Aorta (tissue), 5 donors: ENCODE data around the gene MYOZ3. TPM values are rescaled to one million over a fixed set of nuclear protein-coding genes. Genes with fewer than 3 reads are reported as not detected.
A peak's percentile ranks its signal among the peaks of the same experiment; 100 is the strongest.

ENCODE experiments used
- ATAC-seq: fragments of 200-7000 bp; cut with Tn5 transposase; one replicate; pipeline ENCODE4 v1.9.1; 2022; ENCODE audit warnings: moderate library complexity; ENCODE audit not compliant: low FRiP score
- DNase-seq, 2 donors: peaks; one replicate each; pipeline ENCODE4 v3.0.0-alpha.2; 2020
- H3K27ac ChIP-seq, 2 donors: one replicate each; pipeline ENCODE4 v1.5.1; 2013; ENCODE audit warnings: low read length in 2 of 2, mild to moderate bottlenecking in 2 of 2, moderate library complexity in 2 of 2, control low read depth in 1 of 2, inconsistent platforms in 1 of 2, low read depth in 1 of 2
- H3K27me3 ChIP-seq, 2 donors: one replicate each; pipeline ENCODE4 v1.6.1; 2013; ENCODE audit warnings: control low read depth in 1 of 2, low read length in 1 of 2, mild to moderate bottlenecking in 1 of 2, moderate library complexity in 1 of 2; ENCODE audit not compliant: insufficient read depth in 2 of 2, control insufficient read depth in 1 of 2
- H3K36me3 ChIP-seq, 2 donors: one replicate each; pipeline ENCODE4 v1.6.1; 2013; ENCODE audit warnings: control low read depth in 1 of 2, low read length in 1 of 2, mild to moderate bottlenecking in 1 of 2; ENCODE audit not compliant: insufficient read depth in 2 of 2, control insufficient read depth in 1 of 2
- H3K4me1 ChIP-seq, 2 donors: one replicate each; pipeline ENCODE4 v1.6.1; 2013; ENCODE audit warnings: low read length in 2 of 2, control low read depth in 1 of 2, mild to moderate bottlenecking in 1 of 2, moderate library complexity in 1 of 2; ENCODE audit not compliant: insufficient read depth in 2 of 2, control insufficient read depth in 1 of 2
- H3K4me3 ChIP-seq, 2 donors: one replicate each; pipeline ENCODE4 v1.5.1; 2013; ENCODE audit warnings: low read length in 2 of 2, control low read depth in 1 of 2, mild to moderate bottlenecking in 1 of 2
- H3K9me3 ChIP-seq: one replicate; pipeline ENCODE4 v1.6.1; 2013; ENCODE audit warnings: mild to moderate bottlenecking, low read length; ENCODE audit not compliant: control insufficient read depth
- WGBS, 2 donors: extraction: QIAGEN DNeasy Blood & Tissue Kit; methylation state at CpG; one replicate each; pipeline ENCODE4 v1.1.7; 2013; 5-methylcytosine and 5-hydroxymethylcytosine counted together
- intact Hi-C, 2 donors: fragments of 100-400 bp; cut with DNase I; formaldehyde crosslinking; loops; one replicate each; pipeline versions ENCODE4 v1.14.2 to v1.15.0; 2022
- polyA plus RNA-seq, 2 donors: library from polyadenylated mRNA; stranded (reverse); fragments of 200-250 nt; gene quantifications; one replicate each; pipeline ENCODE4 v1.2.3, GENCODE V29; 2013
- total RNA-seq, 2 donors: library from RNA; stranded (reverse); fragmentation: NEBNext Ultra II Directional; extraction: Animal tissue kit (Norgen Biotek cat#: 25700); gene quantifications; one replicate each; pipeline ENCODE4 v1.2.1, GENCODE V29; 2021
- donor health status: healthy with polysubstance abuse.
- donor health status: Bipolar disorder and iron deficiency.
- donor health status: DM: no; HTN: no; CAD: no.
- donor health status: DM: no; HTN: no; CAD: no.
- donor health status: DM: yes; HTN: yes; CAD: no.

The MYOZ3 gene
- total and polyA plus RNA-seq, 4 donors = 2.0 to 14.1 (median 2.7) TPM

DNA sequence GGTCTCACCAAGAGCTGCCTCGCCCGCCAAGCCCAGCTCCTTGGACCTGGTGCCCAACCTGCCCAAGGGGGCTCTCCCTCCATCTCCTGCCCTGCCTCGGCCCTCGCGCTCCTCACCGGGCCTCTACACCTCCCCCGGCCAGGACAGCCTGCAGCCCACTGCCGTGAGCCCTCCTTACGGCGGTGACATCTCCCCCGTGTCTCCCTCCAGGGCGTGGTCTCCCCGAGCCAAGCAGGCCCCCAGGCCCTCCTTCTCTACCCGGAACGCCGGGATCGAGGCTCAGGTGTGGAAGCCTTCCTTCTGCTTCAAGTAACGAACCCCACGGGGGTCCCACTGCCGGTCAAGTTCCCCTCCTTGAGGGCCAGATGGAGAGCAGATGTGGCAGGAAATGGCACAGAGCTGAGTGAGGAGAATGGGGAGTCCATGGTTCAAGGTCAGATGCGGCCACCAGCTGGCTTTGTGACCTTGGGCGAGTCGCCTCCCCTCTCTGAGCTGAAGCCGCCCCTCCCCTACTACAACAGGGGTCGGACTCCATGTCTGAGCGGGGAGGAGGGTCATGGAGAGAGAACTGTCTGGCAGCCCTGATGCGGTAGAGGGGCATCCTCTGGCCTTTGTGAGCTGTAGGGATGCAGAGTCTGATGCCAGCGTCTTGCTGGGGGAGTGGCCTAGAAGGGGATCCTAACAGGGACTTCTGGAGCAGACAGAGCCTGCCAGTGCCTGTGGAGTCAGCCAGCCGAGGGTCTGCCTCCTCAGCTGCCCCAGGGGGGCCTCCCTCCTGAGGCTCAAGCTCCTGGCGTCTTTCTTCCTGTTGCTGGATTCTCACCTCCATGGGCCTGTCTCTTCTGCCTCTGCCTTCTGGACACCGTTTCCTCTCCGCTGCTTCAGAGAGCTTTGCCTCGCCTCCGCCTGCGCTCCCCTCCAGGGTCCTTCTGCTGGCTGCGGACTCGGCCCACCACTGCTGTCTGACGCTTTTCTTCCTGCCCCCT lies 10.7 kb upstream of the MYOZ3 start:
- Histone ChIP-seq H3K4me3 (no peak overlapping the region), H3K36me3 (peaks cover 0 to 7% of the 10 kb centered on the region in 2 donors), H3K27me3 (no peaks in the 10 kb centered on the region), H3K4me1 (peaks cover 0 to 4% of the 10 kb centered on the region in 2 donors), H3K9me3 (no peaks in the 10 kb centered on the region), H3K27ac (peak overlapping the region in 1 of 2 donors; percentile 60)
- intact Hi-C loops = loop anchor here in 1 of 2 donors (10.0 kb wide), 1 partner anchor 186 kb away; no protein-coding TSS in a partner anchor
- WGBS, 2 donors = 64 to 68% methylated on average over 38 of the region's 38 CpGs
- ATAC-seq (no peak), DNase-seq (peak in 1 of 2 donors; percentile 49)

DNA sequence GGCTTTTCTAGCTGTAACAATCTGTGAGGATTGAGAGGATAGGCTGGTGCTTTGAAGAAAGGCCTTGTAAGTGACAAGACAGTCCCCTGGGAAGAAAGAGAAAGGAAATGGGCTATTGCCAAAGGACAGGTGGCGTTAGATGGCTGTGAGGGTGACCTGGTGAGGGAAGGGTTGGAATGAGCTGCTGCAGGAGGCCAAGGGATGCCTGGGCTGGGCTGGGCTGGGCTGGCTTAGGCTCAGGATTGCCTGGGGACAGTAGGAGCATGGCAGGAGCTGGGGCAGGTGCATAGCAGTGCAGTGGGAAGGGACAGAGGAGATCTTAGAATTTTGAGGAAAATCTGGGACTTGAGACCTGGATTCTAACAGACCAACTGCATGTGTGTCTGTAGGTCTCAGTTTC lies 9.7 kb upstream of the MYOZ3 start:
- Histone ChIP-seq H3K27me3 (no peaks in the 10 kb centered on the region), H3K27ac (peak overlapping the region in 1 of 2 donors; percentile 60), H3K4me3 (no peak overlapping the region), H3K4me1 (peaks cover 0 to 4% of the 10 kb centered on the region in 2 donors), H3K9me3 (no peaks in the 10 kb centered on the region), H3K36me3 (peaks cover 0 to 7% of the 10 kb centered on the region in 2 donors)
- DNase-seq = peak in 1 of 2 donors; percentile 13
- intact Hi-C loops = loop anchor here in 1 of 2 donors (10.0 kb wide), 1 partner anchor 187 kb away; no protein-coding TSS in a partner anchor
- 13 to 15% methylated on average over 1 of the region's 1 CpG for WGBS, 2 donors
- ATAC-seq = no peak

DNA sequence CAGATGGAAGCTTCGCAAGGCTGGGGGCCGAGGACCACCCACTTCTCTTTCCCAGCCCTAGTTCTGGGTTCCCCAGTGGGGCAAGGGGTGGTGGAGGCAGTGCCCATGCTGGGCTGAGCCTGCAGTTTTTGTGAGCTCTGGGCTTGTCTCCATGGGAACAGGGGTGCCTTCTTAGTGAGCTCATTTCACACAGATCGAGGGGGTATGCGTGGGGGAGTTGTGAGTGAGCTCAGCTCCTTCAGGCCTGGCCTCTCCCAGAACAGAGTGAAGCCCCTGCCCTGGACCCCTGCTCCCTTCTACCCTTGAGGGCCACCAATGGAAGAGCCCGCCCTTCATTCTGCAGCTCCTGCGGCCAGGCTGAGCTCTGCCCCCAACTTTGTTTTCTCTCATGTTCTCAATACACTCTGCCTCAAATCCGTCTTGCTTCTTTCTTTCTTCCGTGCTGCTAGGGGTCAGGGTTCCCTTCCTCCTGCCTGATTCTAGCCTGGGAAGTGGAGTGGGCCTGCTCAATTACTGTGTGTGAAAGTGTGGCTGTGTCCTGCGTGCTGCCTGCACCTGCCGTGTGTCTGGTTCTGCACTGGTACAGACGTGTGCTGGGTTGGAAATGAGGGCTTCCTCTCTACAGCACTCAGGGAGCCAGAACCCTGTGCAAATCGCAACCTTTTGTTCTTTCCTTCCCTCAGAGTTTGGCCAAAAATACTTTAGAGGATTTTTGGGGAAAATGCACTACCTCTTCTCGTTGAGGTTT lies 9.0 kb upstream of the MYOZ3 start:
- ATAC-seq (no peak), DNase-seq (peak in 1 of 2 donors; percentile 36)
- Histone ChIP-seq H3K4me1 (peaks cover 0 to 4% of the 10 kb centered on the region in 2 donors), H3K9me3 (no peaks in the 10 kb centered on the region), H3K4me3 (no peak overlapping the region), H3K36me3 (peaks cover 0 to 7% of the 10 kb centered on the region in 2 donors), H3K27ac (peak overlapping the region in 1 of 2 donors; percentile 60), H3K27me3 (no peaks in the 10 kb centered on the region)
- WGBS, 2 donors = 22 to 24% methylated on average over 13 of the region's 13 CpGs
- intact Hi-C loops = loop anchor here in 1 of 2 donors (10.0 kb wide), 1 partner anchor 187 kb away; no protein-coding TSS in a partner anchor

DNA sequence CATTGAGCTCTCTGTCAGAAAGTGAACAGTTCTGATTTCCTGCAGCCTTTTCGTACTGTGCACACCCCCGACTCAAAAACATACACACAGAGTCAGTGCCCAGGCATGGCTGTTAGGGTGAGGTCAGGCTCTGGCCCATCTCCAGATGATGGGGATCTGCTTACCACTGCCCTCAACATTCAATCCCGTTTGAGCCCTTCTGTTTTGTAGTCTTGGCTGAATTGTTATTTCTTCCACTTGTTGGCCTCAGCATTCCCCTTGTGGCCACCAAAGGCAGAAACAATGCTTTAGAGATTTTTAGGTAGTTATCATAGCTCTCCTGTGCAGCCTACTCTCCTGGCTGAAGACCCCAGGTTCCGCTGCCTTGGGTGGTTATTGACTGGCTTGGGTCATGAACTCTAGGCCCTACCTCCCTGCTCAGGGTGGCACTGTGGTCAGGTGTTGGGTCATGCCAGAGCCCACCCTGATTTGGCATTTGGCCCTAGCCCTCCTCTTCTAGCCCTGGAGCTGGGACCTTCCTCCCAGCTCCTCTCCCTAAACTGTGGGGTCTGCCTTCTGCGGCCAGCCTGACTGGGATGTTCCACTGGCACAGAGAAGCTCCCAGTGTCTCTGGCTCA lies 7.8 kb upstream of the MYOZ3 start:
- Histone ChIP-seq H3K27ac (peak overlapping the region; percentile 35 to 60), H3K4me1 (no peaks in the 10 kb centered on the region), H3K4me3 (no peak overlapping the region), H3K27me3 (no peaks in the 10 kb centered on the region), H3K9me3 (no peaks in the 10 kb centered on the region), H3K36me3 (peaks cover 0 to 7% of the 10 kb centered on the region in 2 donors)
- intact Hi-C loops = loop anchor here in 1 of 2 donors (10.0 kb wide), 1 partner anchor 188 kb away; no protein-coding TSS in a partner anchor
- peak in 1 of 2 donors; percentile 48 for DNase-seq
- WGBS, 2 donors = 26 to 38% methylated on average over 5 of the region's 5 CpGs
- no peak for ATAC-seq

DNA sequence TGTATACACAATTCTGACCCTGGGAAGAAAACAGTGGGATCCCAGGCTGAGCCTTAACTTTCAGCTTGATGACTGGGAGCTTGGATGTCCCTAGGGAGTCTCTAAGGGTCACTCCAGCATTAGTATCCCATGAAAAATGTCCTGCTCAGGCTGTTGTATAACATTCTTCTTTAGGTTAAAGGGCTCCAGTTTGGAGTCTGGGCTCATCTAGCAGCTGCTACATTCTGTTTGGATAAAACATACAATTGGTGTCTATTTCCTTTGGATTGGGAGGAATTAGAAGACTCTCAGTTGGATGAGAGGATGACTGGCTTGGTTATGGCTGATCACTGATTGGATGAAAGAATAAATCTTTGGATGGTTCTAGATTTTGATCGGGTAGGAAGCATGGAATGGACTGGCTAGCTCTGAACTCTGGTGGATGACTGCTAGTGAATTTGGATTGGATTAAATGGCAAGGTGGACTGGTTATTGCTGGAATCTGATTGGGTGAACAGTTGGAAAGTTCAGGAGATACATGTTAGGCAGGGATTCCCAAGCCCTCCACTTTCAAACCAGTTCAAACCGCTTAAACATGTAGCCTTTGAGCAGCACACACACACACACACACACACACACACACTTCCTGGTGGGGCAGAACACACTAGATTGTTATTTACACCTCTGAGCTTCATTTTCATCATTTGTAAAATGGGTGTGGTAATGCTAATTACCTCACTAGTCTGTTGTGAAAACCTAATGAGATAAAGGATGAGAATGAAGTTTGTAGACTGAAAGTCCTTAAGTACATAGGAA lies 7.1 kb upstream of the MYOZ3 start:
- 51 to 53% methylated on average over 2 of the region's 2 CpGs for WGBS, 2 donors
- no peak overlapping the region for H3K4me3 ChIP-seq
- DNase-seq (no peak), ATAC-seq (no peak)
- H3K27me3 ChIP-seq = no peaks in the 10 kb centered on the region
- intact Hi-C loops = loop anchor here in 1 of 2 donors (10.0 kb wide), 1 partner anchor 189 kb away; no protein-coding TSS in a partner anchor
- H3K27ac ChIP-seq = peak overlapping the region; percentile 35 to 59
- H3K36me3 ChIP-seq = peaks cover 0 to 3% of the 10 kb centered on the region in 2 donors
- no peaks in the 10 kb centered on the region for H3K4me1 ChIP-seq
- no peaks in the 10 kb centered on the region for H3K9me3 ChIP-seq

DNA sequence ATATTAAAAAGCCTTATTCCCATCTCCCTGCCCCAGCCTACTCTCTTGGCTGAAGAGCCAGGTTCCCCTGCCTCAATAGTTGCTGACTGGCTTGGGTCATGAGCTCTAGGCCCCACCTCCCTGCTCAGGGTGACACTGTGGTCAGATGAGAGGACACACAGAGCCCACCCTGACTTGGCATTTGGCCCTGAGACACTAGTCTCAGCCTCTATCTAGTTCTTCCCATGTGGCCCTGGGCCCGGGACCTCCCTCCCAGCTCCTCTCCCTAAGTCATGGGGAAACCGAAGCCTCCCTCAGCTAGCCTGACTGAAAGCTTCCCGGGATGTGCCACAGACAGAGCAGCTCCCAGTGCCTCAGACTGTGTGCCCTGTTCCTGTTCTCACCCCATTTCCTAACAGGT lies 5.8 kb upstream of the MYOZ3 start:
- H3K27ac ChIP-seq = peak overlapping the region in 1 of 2 donors; percentile 9
- no peak for ATAC-seq
- intact Hi-C loops = loop anchor here (5.0 to 10.0 kb wide), 2 partner anchors 68 to 190 kb away; no protein-coding TSS in a partner anchor
- peak in 1 of 2 donors; percentile 44 for DNase-seq
- H3K36me3 ChIP-seq = no peaks in the 10 kb centered on the region
- WGBS, 2 donors = 76 to 77% methylated on average over 3 of the region's 3 CpGs
- H3K9me3 ChIP-seq = no peaks in the 10 kb centered on the region
- no peaks in the 10 kb centered on the region for H3K27me3 ChIP-seq
- no peaks in the 10 kb centered on the region for H3K4me1 ChIP-seq
- no peak overlapping the region for H3K4me3 ChIP-seq

DNA sequence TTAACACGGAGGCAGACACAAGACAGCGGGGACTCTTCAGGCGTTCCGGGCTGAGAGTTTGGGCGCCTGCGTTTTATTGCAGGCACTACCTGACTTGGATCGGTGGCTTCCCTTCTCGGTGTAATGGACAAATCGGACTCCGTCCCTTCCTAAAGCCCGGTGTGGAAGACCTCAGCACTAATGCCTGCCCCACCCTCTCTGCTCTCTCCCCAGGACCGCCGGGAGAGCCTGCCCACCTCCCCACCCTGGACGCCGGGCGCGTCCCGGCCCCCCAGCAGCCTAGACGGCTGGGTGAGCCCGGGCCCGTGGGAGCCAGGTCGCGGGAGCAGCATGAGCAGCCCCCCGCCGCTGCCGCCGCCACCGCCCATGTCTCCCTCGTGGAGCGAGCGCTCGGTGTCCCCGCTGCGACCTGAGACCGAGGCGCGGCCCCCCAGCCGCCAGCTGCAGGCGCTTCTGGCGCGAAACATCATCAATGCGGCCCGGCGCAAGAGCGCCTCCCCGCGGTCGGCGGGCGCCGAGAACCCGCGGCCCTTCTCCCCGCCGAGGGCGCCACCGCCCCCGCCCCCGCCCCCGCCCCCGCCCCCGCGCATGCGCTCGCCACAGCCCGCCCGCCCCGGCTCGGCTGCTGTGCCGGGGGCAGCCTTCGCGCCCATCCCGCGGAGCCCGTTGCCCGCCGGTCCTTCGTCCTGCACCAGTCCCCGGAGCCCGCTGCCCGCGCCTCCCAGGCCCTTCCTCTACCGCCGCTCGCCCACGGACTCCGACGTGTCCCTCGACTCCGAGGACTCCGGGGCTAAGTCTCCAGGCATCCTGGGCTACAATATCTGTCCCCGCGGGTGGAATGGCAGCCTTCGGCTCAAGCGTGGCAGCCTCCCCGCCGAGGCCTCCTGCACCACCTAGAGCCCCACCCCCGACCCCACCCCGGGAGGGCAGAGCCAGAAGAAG lies 4.6 kb upstream of the MYOZ3 start:
- H3K27me3 ChIP-seq = no peaks in the 10 kb centered on the region
- ATAC-seq (peak; percentile 60), DNase-seq (peak; percentile 81 to 93)
- intact Hi-C loops = loop anchor here (2.0 to 10.0 kb wide), 5 partner anchors 68 to 192 kb away; no protein-coding TSS in a partner anchor
- no peaks in the 10 kb centered on the region for H3K4me1 ChIP-seq
- peak overlapping the region; percentile 18 to 82 for H3K27ac ChIP-seq
- 9 to 16% methylated on average over 82 to 99 of the region's 99 CpGs for WGBS, 2 donors
- H3K9me3 ChIP-seq = no peaks in the 10 kb centered on the region
- H3K36me3 ChIP-seq = no peaks in the 10 kb centered on the region
- H3K4me3 ChIP-seq = no peak overlapping the region
